CD4-positive, alpha-beta memory T cell (primary cell): ENCODE data around the gene RNF44. TPM values are rescaled to one million over a fixed set of nuclear protein-coding genes. Genes with fewer than 3 reads are reported as not detected.
A peak's percentile ranks its signal among the peaks of the same experiment; 100 is the strongest.

Experiments
- CTCF ChIA-PET: fragments of 350-600 bp; sonication (Branson Sonifier 250); formaldehyde crosslinking; loops from one replicate; lab custom pipeline; 2021; ENCODE audit warnings: inconsistent platforms; ENCODE audit not compliant: partially characterized antibody; lab: Charles Lee
- POLR2A ChIA-PET: fragments of 350-600 bp; sonication (Branson Sonifier 250); formaldehyde crosslinking; loops from one replicate; lab custom pipeline; 2021; ENCODE audit not compliant: partially characterized antibody; lab: Charles Lee
- DNase-seq, 5 donors: peaks; one replicate each; pipeline versions ENCODE4 v3.0.0 to v3.0.0-alpha.2; 2020 to 2022; ENCODE audit warnings: mixed read lengths in 1 of 5
- H3K27ac ChIP-seq: one replicate; pipeline ENCODE4 v1.7.0; 2013; ENCODE audit warnings: low read depth, low read length
- H3K27me3 ChIP-seq: 2 replicates; pipeline ENCODE4 v1.7.0; 2013; ENCODE audit warnings: mild to moderate bottlenecking, low read length, moderate library complexity; ENCODE audit not compliant: insufficient read depth
- H3K36me3 ChIP-seq: 2 replicates; pipeline ENCODE4 v1.7.0; 2013; ENCODE audit warnings: mild to moderate bottlenecking, low read length, moderate library complexity; ENCODE audit not compliant: insufficient read depth
- H3K4me1 ChIP-seq: 2 replicates; pipeline ENCODE4 v1.7.0; 2013; ENCODE audit warnings: mild to moderate bottlenecking, low read length, moderate library complexity; ENCODE audit not compliant: insufficient read depth
- H3K4me3 ChIP-seq, 2 donors: one replicate each; pipeline ENCODE4 v1.7.0; 2013; ENCODE audit warnings: low read length in 2 of 2, mild to moderate bottlenecking in 1 of 2
- H3K9me3 ChIP-seq, 2 donors: one replicate each; pipeline ENCODE4 v1.7.0; 2013; ENCODE audit warnings: low read length in 2 of 2, control low read depth in 1 of 2; ENCODE audit not compliant: control insufficient read depth in 1 of 2
- H3K27ac Mint-ChIP-seq, 7 donors: one replicate each; pipeline ENCODE4 v1.8.0; 2020 to 2021; ENCODE audit warnings: mixed read lengths in 7 of 7, mild to moderate bottlenecking in 6 of 7, inconsistent platforms in 3 of 7, moderate library complexity in 3 of 7
- H3K27me3 Mint-ChIP-seq, 2 donors: one replicate each; pipeline ENCODE4 v1.8.0; 2020 to 2021; ENCODE audit warnings: mixed read lengths in 2 of 2
- H3K36me3 Mint-ChIP-seq, 2 donors: one replicate each; pipeline ENCODE4 v1.8.0; 2020 to 2021; ENCODE audit warnings: mixed read lengths in 2 of 2, inconsistent platforms in 1 of 2, mild to moderate bottlenecking in 1 of 2
- H3K4me1 Mint-ChIP-seq, 4 donors: one replicate each; pipeline ENCODE4 v1.8.0; 2020 to 2021; ENCODE audit warnings: mixed read lengths in 4 of 4, mild to moderate bottlenecking in 1 of 4
- H3K4me3 Mint-ChIP-seq, 8 donors: one replicate each; pipeline ENCODE4 v1.8.0; 2020 to 2021; ENCODE audit warnings: mixed read lengths in 8 of 8, mild to moderate bottlenecking in 7 of 8, moderate library complexity in 6 of 8, inconsistent platforms in 3 of 8
- H3K9me3 Mint-ChIP-seq, 8 donors: one replicate each; pipeline ENCODE4 v1.8.0; 2020 to 2021; ENCODE audit warnings: mixed read lengths in 8 of 8, mild to moderate bottlenecking in 5 of 8, inconsistent platforms in 3 of 8, moderate library complexity in 1 of 8
- intact Hi-C: fragments of 100-400 bp; cut with micrococcal nuclease; formaldehyde crosslinking; loops from one replicate; pipeline ENCODE4 v1.15.1; 2023
- polyA plus RNA-seq, 2 donors: library from polyadenylated mRNA; unstranded; fragments of 300-500 nt; fragmentation: Illumina TruSeq; gene quantifications; one replicate each; pipeline ENCODE4 v1.2.3, GENCODE V29; 2021
- total RNA-seq, 2 experiments: library from RNA; stranded (reverse); gene quantifications; one replicate each; pipeline ENCODE4 v1.2.3, GENCODE V29; 2021

RNF44 gene
- total RNA-seq (100 to 1,000 TPM; 247 to 262 TPM), polyA plus RNA-seq (1 to 10 TPM; 1.1 to 7.1 TPM)

GRCh38 chr5:176536902-176537553, at the start of gene RNF44:
Gene RNF44 (minus strand): TSS chr5:176537402. CDS start chr5:176532472, 4,930 bp downstream.
- Mint-ChIP-seq H3K27ac (peak within 1 kb of the TSS; percentile 99 to 100 (median 100)), H3K4me3 (peak within 1 kb of the TSS; percentile 97 to 100 (median 98)), H3K4me1 (peaks cover 53 to 81% (median 62%) of the 10 kb centered on the region in 4 donors), H3K27me3 (no peaks in the 10 kb centered on the region), H3K9me3 (peaks cover 0 to 5% (median 0%) of the 10 kb centered on the region in 8 donors), H3K36me3 (peaks cover 10 to 44% of the 10 kb centered on the region in 2 donors)
- ChIA-PET CTCF (interaction anchor here (1.0 to 4.0 kb wide), 6 partner anchors 13 to 124 kb away, joined by 3 to 26 read pairs (median 6); partner anchors contain the start of genes CLTB and FAF2), POLR2A (interaction anchor here (0.8 to 20.1 kb wide), 27 partner anchors 6 to 904 kb away, joined by 3 to 533 read pairs (median 5); partner anchors contain the start of genes CDHR2, CLTB, FAF2 and HIGD2A)
- peak; percentile 99 for DNase-seq
- peak within 1 kb of the TSS; percentile 89 to 100 for H3K4me3 ChIP-seq
- peaks cover 4% of the 10 kb centered on the region for H3K36me3 ChIP-seq
- H3K9me3 ChIP-seq = no peaks in the 10 kb centered on the region
- H3K4me1 ChIP-seq = peaks cover 74% of the 10 kb centered on the region
- peak within 1 kb of the TSS; percentile 98 for H3K27ac ChIP-seq
- intact Hi-C loops = loop anchor here (1.0 to 5.0 kb wide), 8 partner anchors 38 to 470 kb away; partner anchors contain the start of genes FAF2, KIAA1191, TSPAN17 and UIMC1
- no peaks in the 10 kb centered on the region for H3K27me3 ChIP-seq

DNA sequence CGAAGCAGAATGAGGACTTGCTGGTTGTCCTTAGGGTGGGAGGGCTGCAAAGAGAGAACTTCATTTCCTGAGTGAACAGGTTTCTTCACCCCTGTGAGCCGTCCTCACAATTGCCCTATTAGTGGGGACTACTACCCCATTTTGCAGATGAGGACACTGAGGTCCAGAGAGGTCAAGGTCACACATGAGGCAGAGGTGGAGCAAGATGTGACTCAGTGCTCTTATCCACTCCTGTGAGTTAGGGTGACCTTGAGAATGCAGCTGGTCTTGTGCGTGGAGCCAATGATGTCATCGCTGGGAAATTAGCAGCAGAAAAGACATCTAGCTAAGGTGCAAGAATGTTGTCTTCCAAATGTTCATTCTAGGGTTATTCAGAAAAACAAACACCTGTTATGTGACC, 45.9 kb upstream of the RNF44 start:
- intact Hi-C loops = no loop called here
- Mint-ChIP-seq H3K36me3 (no peaks in the 10 kb centered on the region), H3K4me1 (peaks cover 0 to 4% (median 3%) of the 10 kb centered on the region in 4 donors), H3K27ac (peak overlapping the region in 1 of 7 donors; percentile 10), H3K9me3 (peaks cover 0 to 15% (median 5%) of the 10 kb centered on the region in 8 donors), H3K27me3 (peaks cover 0 to 4% of the 10 kb centered on the region in 2 donors), H3K4me3 (no peak overlapping the region)
- Histone ChIP-seq H3K9me3 (peaks cover 0 to 7% of the 10 kb centered on the region in 2 donors), H3K27ac (no peak overlapping the region), H3K4me3 (no peak overlapping the region), H3K4me1 (no peaks in the 10 kb centered on the region), H3K36me3 (no peaks in the 10 kb centered on the region), H3K27me3 (no peaks in the 10 kb centered on the region)
- CTCF ChIA-PET = interaction anchor here (0.7 kb wide), 1 partner anchor 10 kb away, joined by 3 read pairs; no protein-coding TSS in a partner anchor
- POLR2A ChIA-PET = no interaction called here
- DNase-seq = no peak

GRCh38 chr5:176581361-176581760, 44.2 kb upstream of the RNF44 start:
- DNase-seq = no peak
- Mint-ChIP-seq H3K36me3 (no peaks in the 10 kb centered on the region), H3K4me3 (no peak overlapping the region), H3K27me3 (peaks cover 0 to 4% of the 10 kb centered on the region in 2 donors), H3K9me3 (peaks cover 0 to 15% (median 5%) of the 10 kb centered on the region in 8 donors), H3K4me1 (peaks cover 0 to 4% (median 2%) of the 10 kb centered on the region in 4 donors), H3K27ac (no peak overlapping the region)
- no peaks in the 10 kb centered on the region for H3K36me3 ChIP-seq
- no peaks in the 10 kb centered on the region for H3K4me1 ChIP-seq
- ChIA-PET POLR2A (no interaction called here), CTCF (interaction anchor here (1.0 kb wide), 1 partner anchor 8 kb away, joined by 5 read pairs; no protein-coding TSS in a partner anchor)
- H3K9me3 ChIP-seq = peaks cover 0 to 7% of the 10 kb centered on the region in 2 donors
- intact Hi-C loops = no loop called here
- no peaks in the 10 kb centered on the region for H3K27me3 ChIP-seq
- H3K27ac ChIP-seq = no peak overlapping the region
- H3K4me3 ChIP-seq = no peak overlapping the region

DNA sequence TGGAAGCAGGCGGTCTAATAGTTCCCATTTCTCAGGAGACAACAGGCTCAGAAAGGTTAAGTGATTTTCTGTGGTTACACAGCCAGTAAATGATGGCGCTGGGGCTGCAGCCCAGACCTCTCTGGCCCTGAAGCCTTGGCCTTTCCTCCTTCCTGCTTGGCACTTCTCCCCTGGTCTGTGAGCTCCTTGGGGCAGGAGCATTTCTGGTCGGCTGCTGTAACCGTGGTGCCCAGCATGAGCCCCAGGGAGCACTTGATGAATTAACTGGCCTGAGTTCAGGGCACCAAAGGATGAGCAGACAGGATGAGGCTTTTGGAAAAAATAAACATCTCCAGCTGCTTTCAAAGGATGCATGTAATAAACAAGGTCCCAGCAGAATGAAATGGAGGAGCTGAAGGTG, 42.1 kb upstream of the RNF44 start:
- Mint-ChIP-seq H3K27me3 (peaks cover 0 to 2% of the 10 kb centered on the region in 2 donors), H3K4me3 (no peak overlapping the region), H3K4me1 (peaks cover 2 to 8% (median 2%) of the 10 kb centered on the region in 4 donors), H3K9me3 (peaks cover 0 to 10% (median 0%) of the 10 kb centered on the region in 8 donors), H3K36me3 (no peaks in the 10 kb centered on the region), H3K27ac (no peak overlapping the region)
- no peaks in the 10 kb centered on the region for H3K36me3 ChIP-seq
- ChIA-PET CTCF (interaction anchor here (0.8 to 5.5 kb wide), 7 partner anchors 17 to 852 kb away, joined by 3 to 34 read pairs (median 5); partner anchors contain the start of genes CLTB and FAF2), POLR2A (interaction anchor here (1.5 kb wide), 1 partner anchor 42 kb away, joined by 4 read pairs; the partner anchor contains the start of gene RNF44)
- H3K9me3 ChIP-seq = no peaks in the 10 kb centered on the region
- no peak for DNase-seq
- no peaks in the 10 kb centered on the region for H3K4me1 ChIP-seq
- no peaks in the 10 kb centered on the region for H3K27me3 ChIP-seq
- intact Hi-C loops = no loop called here
- H3K27ac ChIP-seq = no peak overlapping the region
- H3K4me3 ChIP-seq = no peak overlapping the region

GRCh38 chr5:176578391-176578808, 41.2 kb upstream of the RNF44 start:
- Histone ChIP-seq H3K27me3 (no peaks in the 10 kb centered on the region), H3K36me3 (no peaks in the 10 kb centered on the region), H3K27ac (no peak overlapping the region), H3K9me3 (no peaks in the 10 kb centered on the region), H3K4me1 (peaks cover 6% of the 10 kb centered on the region), H3K4me3 (no peak overlapping the region)
- H3K4me3 Mint-ChIP-seq = no peak overlapping the region
- peaks cover 4 to 12% (median 8%) of the 10 kb centered on the region in 4 donors for H3K4me1 Mint-ChIP-seq
- CTCF ChIA-PET = interaction anchor here (0.8 to 5.5 kb wide), 9 partner anchors 12 to 851 kb away, joined by 3 to 34 read pairs (median 3); partner anchors contain the start of genes CLTB and FAF2
- intact Hi-C loops = loop anchor here (1.0 kb wide), 1 partner anchor 162 kb away; the partner anchor contains the start of gene CLTB
- no peaks in the 10 kb centered on the region for H3K36me3 Mint-ChIP-seq
- H3K27ac Mint-ChIP-seq = peak overlapping the region in 2 of 7 donors; percentile 23 to 69
- peaks cover 0 to 2% (median 0%) of the 10 kb centered on the region in 8 donors for H3K9me3 Mint-ChIP-seq
- DNase-seq = peak in 4 of 5 donors; percentile 42 to 52 (median 46)
- POLR2A ChIA-PET = interaction anchor here (0.8 to 1.5 kb wide), 3 partner anchors 35 to 162 kb away, joined by 3 to 4 read pairs (median 3); partner anchors contain the start of genes CLTB and RNF44
- peaks cover 0 to 6% of the 10 kb centered on the region in 2 donors for H3K27me3 Mint-ChIP-seq

DNA sequence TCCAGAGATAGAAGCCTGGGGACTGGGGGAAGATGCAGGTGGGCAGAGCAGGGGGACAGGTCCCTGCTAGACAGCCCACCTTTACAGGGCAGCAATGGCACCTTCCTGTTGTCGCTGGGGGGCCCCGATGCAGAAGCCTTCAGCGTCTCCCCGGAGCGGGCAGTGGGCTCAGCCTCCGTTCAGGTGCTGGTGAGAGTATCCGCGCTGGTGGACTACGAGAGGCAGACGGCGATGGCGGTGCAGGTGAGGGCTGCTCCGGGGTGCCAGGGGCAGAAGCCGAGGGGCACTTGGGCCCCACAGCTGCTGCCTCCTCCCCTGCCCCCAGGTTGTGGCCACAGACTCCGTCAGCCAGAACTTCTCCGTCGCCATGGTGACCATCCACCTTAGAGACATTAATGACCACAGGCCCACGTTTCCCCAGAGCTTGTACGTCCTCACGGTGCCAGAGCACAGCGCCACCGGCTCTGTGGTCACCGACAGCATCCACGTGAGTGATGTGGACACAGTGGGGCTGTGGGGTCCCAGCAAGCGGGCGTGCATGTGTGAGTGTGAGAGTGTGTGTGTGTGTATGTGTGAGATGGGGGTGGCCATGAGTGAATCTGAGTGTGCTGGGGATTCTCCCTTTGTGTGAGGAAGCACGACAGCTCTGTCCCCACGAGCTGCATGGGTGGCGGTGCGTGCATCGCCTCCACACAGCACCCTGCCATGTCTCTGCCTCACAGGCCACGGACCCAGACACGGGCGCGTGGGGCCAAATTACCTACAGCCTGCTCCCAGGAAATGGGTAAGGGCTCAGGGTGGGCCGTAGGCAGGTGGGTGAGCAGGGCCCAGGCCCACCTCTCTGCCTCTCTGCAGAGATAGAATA, 40.3 kb upstream of the RNF44 start:
- Histone ChIP-seq H3K27me3 (no peaks in the 10 kb centered on the region), H3K9me3 (no peaks in the 10 kb centered on the region), H3K4me3 (no peak overlapping the region), H3K36me3 (no peaks in the 10 kb centered on the region), H3K27ac (no peak overlapping the region), H3K4me1 (peaks cover 6% of the 10 kb centered on the region)
- Mint-ChIP-seq H3K36me3 (no peaks in the 10 kb centered on the region), H3K27me3 (peaks cover 2 to 4% of the 10 kb centered on the region in 2 donors), H3K4me1 (peaks cover 4 to 16% (median 8%) of the 10 kb centered on the region in 4 donors), H3K27ac (peak overlapping the region in 2 of 7 donors; percentile 7 to 75), H3K9me3 (no peaks in the 10 kb centered on the region), H3K4me3 (no peak overlapping the region)
- CTCF ChIA-PET = interaction anchor here (1.3 to 5.5 kb wide), 5 partner anchors 13 to 162 kb away, joined by 3 to 34 read pairs (median 7); partner anchors contain the start of genes CLTB and FAF2
- POLR2A ChIA-PET = interaction anchor here (0.8 to 1.5 kb wide), 3 partner anchors 34 to 161 kb away, joined by 3 to 4 read pairs (median 3); partner anchors contain the start of genes CLTB and RNF44
- intact Hi-C loops = loop anchor here (1.0 kb wide), 1 partner anchor 161 kb away; the partner anchor contains the start of gene CLTB
- DNase-seq = no peak
